ENCODE data around the gene UBL4B.
"Not testable (repeated sequence)": the region's sequence is repeated elsewhere in the genome, so short reads cannot be mapped to it uniquely, and the experiment has no call there.

The UBL4B gene

GRCh38 chr1:110076789-110077500 is 35.3 kb upstream of the UBL4B start:
- Histone ChIP-seq H3K36me3 (ENCODE audit: insufficient read depth, low read length) (no peaks in the 10 kb centered on the region), H3F3A (ENCODE audit: insufficient read depth, low read length) (no peaks in the 10 kb centered on the region), H3K27me3 (ENCODE audit: insufficient read depth, low read length) (0 out of 2 replicates have a peak, but pooled peaks cover 3% of the 10 kb centered on the region), H4K20me1 (ENCODE audit: insufficient read depth, low read length) (no peaks in the 10 kb centered on the region), H3K4me1 (ENCODE audit: insufficient read depth, low read length, severe bottlenecking) (no peaks in the 10 kb centered on the region), H3K4me3 (ENCODE audit: low read depth, low read length, poor library complexity, severe bottlenecking) (no peak overlapping the region), H3K9ac (ENCODE audit: low read length) (no peak overlapping the region), H2AFZ (ENCODE audit: low read length) (no peak overlapping the region), H3K27ac (ENCODE audit: low read depth, low read length, poor library complexity, severe bottlenecking) (no peak overlapping the region), H3K9me2 (ENCODE audit: low read depth, low read length) (no peaks in the 10 kb centered on the region), H3K4me2 (ENCODE audit: low read length) (no peak overlapping the region), H3K79me2 (ENCODE audit: insufficient read depth, low read length) (no peaks in the 10 kb centered on the region), H3K9me3 (ENCODE audit: low read length) (no peaks in the 10 kb centered on the region)
- no peak for TF ChIP-seq CTCF (IDR thresholded peaks at IDR 0.05; ENCODE audit: low read length)
- TF ChIP-seq EZH2 (IDR thresholded peaks at IDR 0.05; ENCODE audit: borderline replicate concordance, low read length), result no peak

GRCh38 chr1:110079995-110080394 is 32.2 kb upstream of the UBL4B start:
- not testable (repeated sequence) for H3K4me2 ChIP-seq (ENCODE audit: low read length); H3K27ac ChIP-seq (ENCODE audit: low read depth, low read length, poor library complexity, severe bottlenecking); H3K4me1 ChIP-seq (ENCODE audit: insufficient read depth, low read length, severe bottlenecking); H3K9me3 ChIP-seq (ENCODE audit: low read length); H3K27me3 ChIP-seq (ENCODE audit: insufficient read depth, low read length); H3K79me2 ChIP-seq (ENCODE audit: insufficient read depth, low read length); H3K9me2 ChIP-seq (ENCODE audit: low read depth, low read length); H2AFZ ChIP-seq (ENCODE audit: low read length); H3K36me3 ChIP-seq (ENCODE audit: insufficient read depth, low read length); H3K4me3 ChIP-seq (ENCODE audit: low read depth, low read length, poor library complexity, severe bottlenecking); H4K20me1 ChIP-seq (ENCODE audit: insufficient read depth, low read length); H3K9ac ChIP-seq (ENCODE audit: low read length); H3F3A ChIP-seq (ENCODE audit: insufficient read depth, low read length)

- no peaks in the 10 kb centered on the region for H3K4me1 ChIP-seq (ENCODE audit: insufficient read depth, low read length, severe bottlenecking)
- H3K9me2 ChIP-seq (ENCODE audit: low read depth, low read length), result no peaks in the 10 kb centered on the region
- no peaks in the 10 kb centered on the region for H3K9me3 ChIP-seq (ENCODE audit: low read length)
- H3K27me3 ChIP-seq (ENCODE audit: insufficient read depth, low read length), result peaks cover 17% of the 10 kb centered on the region
- no peaks in the 10 kb centered on the region for H3K79me2 ChIP-seq (ENCODE audit: insufficient read depth, low read length)
- no peaks in the 10 kb centered on the region for H4K20me1 ChIP-seq (ENCODE audit: insufficient read depth, low read length)
- no peak overlapping the region for H2AFZ ChIP-seq (ENCODE audit: low read length)
- no peak overlapping the region for H3K4me3 ChIP-seq (ENCODE audit: low read depth, low read length, poor library complexity, severe bottlenecking)
- H3K4me2 ChIP-seq (ENCODE audit: low read length), result no peak overlapping the region
- no peaks in the 10 kb centered on the region for H3K36me3 ChIP-seq (ENCODE audit: insufficient read depth, low read length)
- no peak for TF ChIP-seq EZH2 (IDR thresholded peaks at IDR 0.05; ENCODE audit: borderline replicate concordance, low read length)
- no peak for TF ChIP-seq CTCF (IDR thresholded peaks at IDR 0.05; ENCODE audit: low read length)
- no peak overlapping the region for H3K9ac ChIP-seq (ENCODE audit: low read length)
- H3K27ac ChIP-seq (ENCODE audit: low read depth, low read length, poor library complexity, severe bottlenecking), result no peak overlapping the region
- H3F3A ChIP-seq (ENCODE audit: insufficient read depth, low read length), result no peaks in the 10 kb centered on the region
These were observed 31.2 kb upstream of the UBL4B start for GRCh38 chr1:110081061-110081460.

GRCh38 chr1:110082477-110082876 is 29.8 kb upstream of the UBL4B start:
- H3K4me2 ChIP-seq (ENCODE audit: low read length), result no peak overlapping the region
- H3K36me3 ChIP-seq (ENCODE audit: insufficient read depth, low read length), result no peaks in the 10 kb centered on the region
- H3K9me2 ChIP-seq (ENCODE audit: low read depth, low read length), result no peaks in the 10 kb centered on the region
- H3K4me1 ChIP-seq (ENCODE audit: insufficient read depth, low read length, severe bottlenecking), result no peaks in the 10 kb centered on the region
- no peaks in the 10 kb centered on the region for H3K79me2 ChIP-seq (ENCODE audit: insufficient read depth, low read length)
- no peaks in the 10 kb centered on the region for H3K9me3 ChIP-seq (ENCODE audit: low read length)
- no peak overlapping the region for H3K27ac ChIP-seq (ENCODE audit: low read depth, low read length, poor library complexity, severe bottlenecking)
- TF ChIP-seq EZH2 (IDR thresholded peaks at IDR 0.05; ENCODE audit: borderline replicate concordance, low read length) (no peak), CTCF (IDR thresholded peaks at IDR 0.05; ENCODE audit: low read length) (no peak)
- H3K4me3 ChIP-seq (ENCODE audit: low read depth, low read length, poor library complexity, severe bottlenecking), result no peak overlapping the region
- no peaks in the 10 kb centered on the region for H3F3A ChIP-seq (ENCODE audit: insufficient read depth, low read length)
- no peaks in the 10 kb centered on the region for H4K20me1 ChIP-seq (ENCODE audit: insufficient read depth, low read length)
- no peak overlapping the region for H3K9ac ChIP-seq (ENCODE audit: low read length)
- peaks cover 17% of the 10 kb centered on the region for H3K27me3 ChIP-seq (ENCODE audit: insufficient read depth, low read length)
- no peak overlapping the region for H2AFZ ChIP-seq (ENCODE audit: low read length)

Measured in OCI-LY1 (cell line).